Measurements from ENCODE around the gene IRS1. TPM values are rescaled to one million over a fixed set of nuclear protein-coding genes. Genes with fewer than 3 reads are reported as not detected.
A peak's percentile ranks its signal among the peaks of the same experiment; 100 is the strongest.

IRS1 gene
- polyA plus RNA-seq, 1 donor (not counting 4 experiments of a cell fraction or from before 2014, with no cell fraction given), result 11.2 TPM

DNA sequence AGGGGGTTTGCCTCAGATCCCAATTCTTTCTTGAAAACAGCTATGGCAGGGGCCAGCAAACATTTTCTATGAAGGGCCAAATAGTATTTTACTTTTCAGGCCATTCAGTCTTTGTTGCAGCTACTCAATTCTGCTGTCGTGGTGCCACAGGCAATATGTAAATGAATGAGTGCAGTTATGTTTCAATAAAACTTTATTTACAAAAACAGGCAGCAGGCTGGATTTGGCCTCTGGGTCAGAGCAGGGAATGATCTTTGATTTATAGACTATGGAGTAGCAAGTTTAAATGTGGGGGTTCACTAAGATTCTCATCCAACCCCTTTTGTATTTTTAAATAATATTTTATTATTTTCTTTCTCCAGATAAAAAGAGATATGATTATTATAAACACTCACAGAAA is 72.4 kb downstream of the IRS1 start:
- Histone ChIP-seq H3K9me3 (ENCODE audit: control insufficient read depth, low read depth, low read length) (no peaks in the 10 kb centered on the region), H2AFZ (ENCODE audit: control insufficient read depth, low read length) (no peak overlapping the region), H3K4me3 (ENCODE audit: control insufficient read depth in 2 of 3, extremely low read depth in 1 of 3, insufficient read depth in 2 of 3, low read depth in 1 of 3, low read length in 3 of 3) (no peak overlapping the region), H3K36me3 (ENCODE audit: control insufficient read depth in 2 of 2, extremely low read depth in 1 of 2, insufficient read depth in 2 of 2, low read length in 2 of 2) (no peaks in the 10 kb centered on the region), H3K4me1 (ENCODE audit: control insufficient read depth, extremely low read depth, insufficient read depth, low read length) (peaks cover 13% of the 10 kb centered on the region), H3K4me2 (ENCODE audit: control insufficient read depth, extremely low read depth, insufficient read depth, low read depth, low read length) (no peak overlapping the region), H3K79me2 (ENCODE audit: control insufficient read depth, insufficient read depth, low read length) (no peaks in the 10 kb centered on the region), H3K9me1 (ENCODE audit: control insufficient read depth, extremely low read depth, insufficient read depth, low read length) (no peaks in the 10 kb centered on the region), H3K27ac (ENCODE audit: control insufficient read depth, insufficient read depth, low read length) (no peak overlapping the region), H3K27me3 (ENCODE audit: control insufficient read depth, extremely low read depth, insufficient read depth, low read length) (no peaks in the 10 kb centered on the region), H3K9ac (ENCODE audit: control insufficient read depth, extremely low read depth, insufficient read depth, low read length) (no peak overlapping the region), H4K20me1 (ENCODE audit: control insufficient read depth, extremely low read depth, insufficient read depth, low read length) (no peaks in the 10 kb centered on the region)
- TF ChIP-seq CTCF (optimal IDR thresholded peaks at IDR 0.05 in 1 of 3, IDR thresholded peaks at IDR 0.05 in 1 of 3, conservative IDR thresholded peaks at IDR 0.05 in 1 of 3; ENCODE audit: extremely low read depth in 1 of 3, insufficient read depth in 2 of 3, low read length in 3 of 3) (no peak), EZH2 (IDR thresholded peaks at IDR 0.05; ENCODE audit: low read length) (no peak)
- no peak for DNase-seq (ENCODE audit: low read depth, low spot score)
- FAIRE-seq, result no peak
- dilution Hi-C loops (cut with MboI; ENCODE audit: extremely low pct_ligation_motif_present, low sequenced_read_pairs), result no loop called here

GRCh38 chr2:226726546-226726945 is 73.1 kb downstream of the IRS1 start:
- Histone ChIP-seq H4K20me1 (ENCODE audit: control insufficient read depth, extremely low read depth, insufficient read depth, low read length) (no peaks in the 10 kb centered on the region), H3K9me3 (ENCODE audit: control insufficient read depth, low read depth, low read length) (no peaks in the 10 kb centered on the region), H3K9me1 (ENCODE audit: control insufficient read depth, extremely low read depth, insufficient read depth, low read length) (no peaks in the 10 kb centered on the region), H3K9ac (ENCODE audit: control insufficient read depth, extremely low read depth, insufficient read depth, low read length) (no peak overlapping the region), H3K27me3 (ENCODE audit: control insufficient read depth, extremely low read depth, insufficient read depth, low read length) (no peaks in the 10 kb centered on the region), H3K4me1 (ENCODE audit: control insufficient read depth, extremely low read depth, insufficient read depth, low read length) (peaks cover 13% of the 10 kb centered on the region), H3K36me3 (ENCODE audit: control insufficient read depth in 2 of 2, extremely low read depth in 1 of 2, insufficient read depth in 2 of 2, low read length in 2 of 2) (no peaks in the 10 kb centered on the region), H2AFZ (ENCODE audit: control insufficient read depth, low read length) (peak overlapping the region; percentile 20), H3K27ac (ENCODE audit: control insufficient read depth, insufficient read depth, low read length) (peak overlapping the region; percentile 41), H3K4me2 (ENCODE audit: control insufficient read depth, extremely low read depth, insufficient read depth, low read depth, low read length) (peak overlapping the region; percentile 63), H3K4me3 (ENCODE audit: control insufficient read depth in 2 of 3, extremely low read depth in 1 of 3, insufficient read depth in 2 of 3, low read depth in 1 of 3, low read length in 3 of 3) (peak overlapping the region in 1 of 3 experiments; percentile 3), H3K79me2 (ENCODE audit: control insufficient read depth, insufficient read depth, low read length) (no peaks in the 10 kb centered on the region)
- dilution Hi-C loops (cut with MboI; ENCODE audit: extremely low pct_ligation_motif_present, low sequenced_read_pairs), result no loop called here
- no peak for TF ChIP-seq EZH2 (IDR thresholded peaks at IDR 0.05; ENCODE audit: low read length)
- TF ChIP-seq CTCF (optimal IDR thresholded peaks at IDR 0.05 in 1 of 3, IDR thresholded peaks at IDR 0.05 in 1 of 3, conservative IDR thresholded peaks at IDR 0.05 in 1 of 3; ENCODE audit: extremely low read depth in 1 of 3, insufficient read depth in 2 of 3, low read length in 3 of 3), result no peak
- DNase-seq (ENCODE audit: low read depth, low spot score) (no peak), FAIRE-seq (no peak)

All from keratinocyte (primary cell).